Kidney (tissue), 14 donors: Measurements from ENCODE around the gene ABLIM2. TPM values are rescaled to one million over a fixed set of nuclear protein-coding genes. Genes with fewer than 3 reads are reported as not detected.
A peak's percentile ranks its signal among the peaks of the same experiment; 100 is the strongest.

Experiments
- DNase-seq, 5 donors: peaks; one replicate each; pipeline ENCODE4 v3.0.0-alpha.2; 2013 to 2020
- FAIRE-seq: peaks from 2 replicates; lab custom pipeline; 2012; peaks lifted over from hg19 to GRCh38; lab: Jason Lieb, UNC
- H3K27ac ChIP-seq, 2 donors: one replicate each; pipeline ENCODE4 v1.7.0; 2013; ENCODE audit warnings: low read depth in 2 of 2, low read length in 2 of 2, inconsistent platforms in 1 of 2
- H3K27me3 ChIP-seq: one replicate; pipeline ENCODE4 v1.7.1; 2013; ENCODE audit warnings: low read length, inconsistent platforms; ENCODE audit not compliant: control insufficient read depth, insufficient read depth
- H3K36me3 ChIP-seq, 3 donors: one replicate each; pipeline versions ENCODE4 v1.7.0 to v1.7.1; 2013; ENCODE audit warnings: low read length in 3 of 3, control low read depth in 1 of 3, inconsistent platforms in 1 of 3; ENCODE audit not compliant: insufficient read depth in 3 of 3, control insufficient read depth in 2 of 3
- H3K4me1 ChIP-seq, 3 donors: one replicate each; pipeline versions ENCODE4 v1.7.0 to v1.7.1; 2013; ENCODE audit warnings: low read length in 3 of 3, inconsistent platforms in 1 of 3, low read depth in 1 of 3; ENCODE audit not compliant: control insufficient read depth in 2 of 3, insufficient read depth in 2 of 3
- H3K4me3 ChIP-seq, 3 donors: one replicate each; pipeline versions ENCODE4 v1.7.0 to v1.8.1; 2013; ENCODE audit warnings: low read length in 3 of 3, control low read depth in 1 of 3, inconsistent platforms in 1 of 3
- H3K9ac ChIP-seq, 3 donors: one replicate each; pipeline versions ENCODE4 v1.7.0 to v1.7.1; 2013; ENCODE audit warnings: low read length in 3 of 3, control low read depth in 1 of 3, inconsistent platforms in 1 of 3
- H3K9me3 ChIP-seq, 3 donors: one replicate each; pipeline versions ENCODE4 v1.7.0 to v1.7.1; 2013; ENCODE audit warnings: low read length in 3 of 3, control low read depth in 1 of 3, inconsistent platforms in 1 of 3; ENCODE audit not compliant: control insufficient read depth in 2 of 3, insufficient read depth in 1 of 3
- CTCF ChIP-seq: IDR thresholded peaks from 3 replicates; pipeline ENCODE4 v1.5.1; 2012; ENCODE audit warnings: mild to moderate bottlenecking, moderate library complexity, borderline replicate concordance; ENCODE audit not compliant: insufficient read depth; ENCODE audit errors: extremely low read depth
- intact Hi-C: fragments of 100-400 bp; cut with DNase I; formaldehyde crosslinking; loops from one replicate; pipeline ENCODE4 v1.11.1; 2022
- polyA plus RNA-seq: library from polyadenylated mRNA; stranded (reverse); fragments of 350-450 nt; fragmentation: Illumina TruSeq; extraction: RNeasy Lipid Tissue Mini Kit (QIAGEN cat#74804); gene quantifications from one replicate; pipeline ENCODE4 v1.2.3, GENCODE V29; 2014; ENCODE audit warnings: low read depth, low replicate concordance; ENCODE audit not compliant: insufficient read depth
- total RNA-seq: library from RNA; stranded (reverse); fragmentation: NEBNext Ultra II Directional; extraction: Animal tissue kit (Norgen Biotek cat#: 25700); gene quantifications from one replicate; pipeline ENCODE4 v1.2.1, GENCODE V29; 2021
- donor health status: control.
- donor health status: control.
- donor health status: control.
- donor health status: control.
- donor health status: control.
- donor health status: DM: yes; HTN: yes; CAD: no.
- donor health status: Normal renal cell carcinoma (clear cell type).

Gene ABLIM2
- total and polyA plus RNA-seq, 2 donors from 2014 or later: 9.5 to 23.3 TPM

- intact Hi-C loops: no loop called here
Observed at GRCh38 chr4:8039290-8039689, 119.3 kb downstream of the ABLIM2 start.

GRCh38 chr4:8038719-8039251, 119.8 kb downstream of the ABLIM2 start:
- Histone ChIP-seq H3K27me3 (no peaks in the 10 kb centered on the region), H3K9ac (no peak overlapping the region), H3K9me3 (no peaks in the 10 kb centered on the region), H3K4me3 (no peak overlapping the region), H3K36me3 (no peaks in the 10 kb centered on the region), H3K27ac (no peak overlapping the region), H3K4me1 (no peaks in the 10 kb centered on the region)
- no peak for TF ChIP-seq CTCF
- FAIRE-seq (no peak), DNase-seq (no peak)
- intact Hi-C loops: no loop called here

More at GRCh38 chr4:8039290-8039689, 119.3 kb downstream of the ABLIM2 start:
- H3K27ac ChIP-seq: no peak overlapping the region
- no peaks in the 10 kb centered on the region for H3K4me1 ChIP-seq
- no peaks in the 10 kb centered on the region for H3K27me3 ChIP-seq
- no peaks in the 10 kb centered on the region for H3K36me3 ChIP-seq
- TF ChIP-seq CTCF: no peak
- DNase-seq (peak in 4 of 5 donors; percentile 81 to 84 (median 82)), FAIRE-seq (no peak)
- no peak overlapping the region for H3K9ac ChIP-seq
- H3K4me3 ChIP-seq: no peak overlapping the region
- no peaks in the 10 kb centered on the region for H3K9me3 ChIP-seq

- Histone ChIP-seq H3K9ac (no peak overlapping the region), H3K4me3 (no peak overlapping the region), H3K36me3 (no peaks in the 10 kb centered on the region), H3K9me3 (no peaks in the 10 kb centered on the region), H3K27me3 (no peaks in the 10 kb centered on the region), H3K4me1 (no peaks in the 10 kb centered on the region), H3K27ac (no peak overlapping the region)
- intact Hi-C loops: no loop called here
- TF ChIP-seq CTCF: no peak
- DNase-seq (no peak), FAIRE-seq (no peak)
Observed at GRCh38 chr4:8038083-8038482, 120.5 kb downstream of the ABLIM2 start.
